Calu3 (cell line): Measurements from ENCODE around the gene COPG1. TPM values are rescaled to one million over a fixed set of nuclear protein-coding genes. Genes with fewer than 3 reads are reported as not detected.

Experiments
- BruUV-seq: library from RNA; stranded (reverse); fragments of 400-500 nt; replicated peaks from 2 replicates; lab custom pipeline; 2021; lab: Mats Ljungman, UMichigan
- CTCF ChIA-PET: fragments of 300-600 bp; sonication (Branson Sonifier 250); formaldehyde crosslinking; loops from one replicate; lab custom pipeline; 2022; ENCODE audit warnings: antibody characterized with exemption; lab: Charles Lee
- DNase-seq: peaks from one replicate; pipeline ENCODE4 v3.0.0; 2022
- H3K27ac Mint-ChIP-seq: one replicate; pipeline ENCODE4 v1.8.0; 2022; ENCODE audit warnings: mixed read lengths; ENCODE audit not compliant: unreplicated experiment
- H3K27me3 Mint-ChIP-seq: one replicate; pipeline ENCODE4 v1.8.0; 2022; ENCODE audit warnings: mixed read lengths; ENCODE audit not compliant: unreplicated experiment
- H3K36me3 Mint-ChIP-seq: one replicate; pipeline ENCODE4 v1.8.0; 2022; ENCODE audit warnings: mild to moderate bottlenecking, moderate library complexity, mixed read lengths; ENCODE audit not compliant: insufficient read depth, unreplicated experiment
- H3K4me1 Mint-ChIP-seq: one replicate; pipeline ENCODE4 v1.8.0; 2022; ENCODE audit warnings: mild to moderate bottlenecking, low read depth, mixed read lengths; ENCODE audit not compliant: unreplicated experiment
- H3K4me3 Mint-ChIP-seq: one replicate; pipeline ENCODE4 v1.8.0; 2022; ENCODE audit warnings: mild to moderate bottlenecking, low read depth, moderate library complexity, mixed read lengths; ENCODE audit not compliant: unreplicated experiment
- H3K9me3 Mint-ChIP-seq: one replicate; pipeline ENCODE4 v1.8.0; 2022; ENCODE audit warnings: low read depth, mixed read lengths; ENCODE audit not compliant: unreplicated experiment
- CTCF ChIP-seq: fragments of 200-600 bp; IDR thresholded peaks from one replicate; pipeline ENCODE4 v1.8.0; 2022; ENCODE audit warnings: antibody characterized with exemption; ENCODE audit not compliant: unreplicated experiment
- intact Hi-C: fragments of 100-400 bp; cut with micrococcal nuclease; formaldehyde crosslinking; loops from one replicate; pipeline ENCODE4 v1.10.0; 2022; ENCODE audit not compliant: unreplicated experiment
- total RNA-seq: library from RNA; stranded (reverse); gene quantifications from 2 replicates; pipeline ENCODE4 v1.2.3, GENCODE V29; 2022

Gene COPG1
- total RNA-seq, 1 experiment from 2014 or later: 295 TPM

- CTCF ChIA-PET: no interaction called here
- H3K27ac Mint-ChIP-seq: no peak overlapping the region
- no TSS peak for BruUV-seq
These were observed 55.5 kb downstream of the COPG1 start for GRCh38 chr3:129304962-129305222.

DNA sequence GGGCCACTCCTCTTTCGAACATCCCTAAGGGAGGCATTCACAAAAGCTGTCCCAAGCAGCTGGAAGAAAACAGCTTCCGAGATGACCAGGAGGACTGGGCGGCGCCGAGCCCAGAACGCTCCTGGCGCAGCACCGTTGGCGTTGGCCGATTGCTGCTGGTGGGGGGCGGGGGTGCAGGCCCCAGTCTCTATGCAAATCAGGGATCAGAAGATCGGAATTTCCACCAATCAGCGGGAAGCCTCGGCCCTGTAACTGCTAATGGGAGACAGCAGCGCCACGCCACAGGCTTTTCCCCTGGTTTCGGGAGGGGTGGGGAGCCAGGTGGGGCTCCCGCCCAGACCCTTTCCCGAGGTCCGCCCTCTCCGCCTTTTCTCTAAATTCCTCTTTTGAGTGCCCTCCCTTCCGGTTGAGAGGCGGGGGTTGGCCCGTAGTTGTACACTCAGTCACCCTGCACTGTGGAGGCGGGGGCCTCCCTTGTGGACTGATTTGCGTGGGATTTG lies 56.2 kb downstream of the COPG1 start:
- no peaks in the 10 kb centered on the region for H3K4me1 Mint-ChIP-seq
- H3K27me3 Mint-ChIP-seq: no peaks in the 10 kb centered on the region
- no peak overlapping the region for H3K4me3 Mint-ChIP-seq
- DNase-seq: no peak
- peaks cover 20% of the 10 kb centered on the region for H3K36me3 Mint-ChIP-seq
- BruUV-seq: no TSS peak
- CTCF ChIA-PET: interaction anchor here (0.7 kb wide), 2 partner anchors 23 to 77 kb away, joined by 3 to 5 read pairs; no protein-coding TSS in a partner anchor
- no peaks in the 10 kb centered on the region for H3K9me3 Mint-ChIP-seq
- TF ChIP-seq CTCF: no peak
- intact Hi-C loops: no loop called here
- H3K27ac Mint-ChIP-seq: no peak overlapping the region

More at GRCh38 chr3:129304962-129305222, 55.5 kb downstream of the COPG1 start:
- no peaks in the 10 kb centered on the region for H3K27me3 Mint-ChIP-seq
- H3K4me1 Mint-ChIP-seq: no peaks in the 10 kb centered on the region
- no peak for DNase-seq
- H3K36me3 Mint-ChIP-seq: peaks cover 20% of the 10 kb centered on the region
- intact Hi-C loops: no loop called here
- no peak for TF ChIP-seq CTCF
- no peak overlapping the region for H3K4me3 Mint-ChIP-seq
- H3K9me3 Mint-ChIP-seq: no peaks in the 10 kb centered on the region

DNA sequence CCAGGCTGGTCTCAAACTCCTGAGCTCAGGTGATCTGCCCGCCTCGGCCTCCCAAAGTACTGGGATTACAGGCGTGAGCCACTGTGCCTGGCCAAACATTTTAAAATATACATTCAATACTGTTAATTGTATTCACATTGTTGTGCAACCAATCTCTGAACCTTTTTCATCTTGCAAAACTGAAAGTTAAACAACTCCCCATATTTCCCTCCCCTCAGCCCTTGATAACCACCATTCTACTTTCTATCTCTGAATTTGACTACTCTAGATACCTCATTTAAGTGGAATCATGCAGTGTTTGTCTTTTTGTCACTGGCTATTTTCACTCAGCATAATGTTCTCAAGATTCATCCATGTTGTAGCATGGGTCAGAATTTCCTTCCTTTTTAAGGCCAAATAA lies 59.2 kb downstream of the COPG1 start:
- no peaks in the 10 kb centered on the region for H3K27me3 Mint-ChIP-seq
- CTCF ChIA-PET: no interaction called here
- intact Hi-C loops: no loop called here
- TF ChIP-seq CTCF: no peak
- peaks cover 2% of the 10 kb centered on the region for H3K4me1 Mint-ChIP-seq
- H3K9me3 Mint-ChIP-seq: no peaks in the 10 kb centered on the region
- no peak overlapping the region for H3K4me3 Mint-ChIP-seq
- DNase-seq: no peak
- no TSS peak for BruUV-seq
- no peak overlapping the region for H3K27ac Mint-ChIP-seq
- H3K36me3 Mint-ChIP-seq: peaks cover 19% of the 10 kb centered on the region

DNA sequence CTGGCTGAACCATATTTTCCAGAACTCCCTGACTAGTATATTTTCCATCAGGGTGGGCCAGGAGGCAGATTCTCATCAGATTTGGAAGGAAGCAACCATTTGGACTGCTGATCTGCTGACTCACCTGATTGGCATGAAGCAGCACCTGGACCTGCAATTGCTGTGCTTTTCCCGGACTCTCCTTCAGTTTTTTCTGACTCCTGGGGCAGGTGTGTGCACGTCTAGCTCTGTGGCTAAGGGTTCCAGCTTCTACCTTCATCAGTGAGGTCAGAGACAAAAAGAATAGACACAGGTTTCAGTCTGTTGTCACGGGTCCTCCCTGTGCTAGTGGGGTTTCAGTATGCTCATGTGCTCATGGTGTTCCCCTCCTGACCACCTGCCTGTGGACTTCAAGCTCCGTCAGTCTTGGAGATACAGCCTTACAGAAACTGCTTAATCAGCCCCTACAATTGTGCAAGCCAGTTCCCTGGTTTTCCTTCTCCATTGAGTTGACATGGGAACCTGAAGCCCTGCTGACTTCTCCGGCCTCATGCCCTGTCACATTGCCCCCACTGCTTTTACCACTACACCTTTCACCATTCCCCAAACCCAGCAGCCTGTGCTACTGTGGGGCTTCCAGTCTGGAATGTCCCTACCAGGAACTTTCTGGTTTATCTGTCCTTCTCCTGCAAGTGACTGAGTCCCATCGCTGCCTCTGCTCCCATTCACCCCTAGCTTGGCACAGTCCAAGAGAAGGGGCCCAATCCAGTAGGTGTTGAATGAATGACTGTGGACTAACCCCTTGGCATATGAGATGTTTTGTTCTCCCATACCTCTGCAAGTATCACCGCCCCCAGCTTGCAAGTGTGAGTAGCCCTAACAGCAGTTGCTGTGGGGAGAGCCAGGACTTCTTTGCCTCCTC lies 61.0 kb downstream of the COPG1 start:
- no peaks in the 10 kb centered on the region for H3K27me3 Mint-ChIP-seq
- DNase-seq: peak; percentile 29
- TF ChIP-seq CTCF: no peak
- CTCF ChIA-PET: interaction anchor here (0.6 kb wide), 1 partner anchor 936 kb away, joined by 3 read pairs; no protein-coding TSS in a partner anchor
- H3K36me3 Mint-ChIP-seq: peaks cover 30% of the 10 kb centered on the region
- intact Hi-C loops: no loop called here
- H3K4me3 Mint-ChIP-seq: no peak overlapping the region
- H3K4me1 Mint-ChIP-seq: peaks cover 11% of the 10 kb centered on the region
- no TSS peak for BruUV-seq
- H3K27ac Mint-ChIP-seq: no peak overlapping the region
- no peaks in the 10 kb centered on the region for H3K9me3 Mint-ChIP-seq
